Measurements from ENCODE around the gene C1QA.

- TF ChIP-seq POLR2A (IDR thresholded peaks at IDR 0.05) (no peak), EP300 (IDR thresholded peaks at IDR 0.05) (no peak)
- TF ChIP-seq, protein P1, sequence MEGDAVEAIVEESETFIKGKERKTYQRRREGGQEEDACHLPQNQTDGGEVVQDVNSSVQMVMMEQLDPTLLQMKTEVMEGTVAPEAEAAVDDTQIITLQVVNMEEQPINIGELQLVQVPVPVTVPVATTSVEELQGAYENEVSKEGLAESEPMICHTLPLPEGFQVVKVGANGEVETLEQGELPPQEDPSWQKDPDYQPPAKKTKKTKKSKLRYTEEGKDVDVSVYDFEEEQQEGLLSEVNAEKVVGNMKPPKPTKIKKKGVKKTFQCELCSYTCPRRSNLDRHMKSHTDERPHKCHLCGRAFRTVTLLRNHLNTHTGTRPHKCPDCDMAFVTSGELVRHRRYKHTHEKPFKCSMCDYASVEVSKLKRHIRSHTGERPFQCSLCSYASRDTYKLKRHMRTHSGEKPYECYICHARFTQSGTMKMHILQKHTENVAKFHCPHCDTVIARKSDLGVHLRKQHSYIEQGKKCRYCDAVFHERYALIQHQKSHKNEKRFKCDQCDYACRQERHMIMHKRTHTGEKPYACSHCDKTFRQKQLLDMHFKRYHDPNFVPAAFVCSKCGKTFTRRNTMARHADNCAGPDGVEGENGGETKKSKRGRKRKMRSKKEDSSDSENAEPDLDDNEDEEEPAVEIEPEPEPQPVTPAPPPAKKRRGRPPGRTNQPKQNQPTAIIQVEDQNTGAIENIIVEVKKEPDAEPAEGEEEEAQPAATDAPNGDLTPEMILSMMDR (IDR thresholded peaks at IDR 0.05), result no peak
These were observed 22.5 kb upstream of the C1QA start for GRCh38 chr1:22613951-22614350.
